Cardiac fibroblast (primary cell): ENCODE measurements around the gene SGTA.

Source experiments
- DNase-seq, 2 donors: peaks; one replicate each; pipeline versions ENCODE4 v3.0.0 to v3.0.0-alpha.2; 2010; ENCODE audit warnings: low read depth in 2 of 2
- H3K4me3 ChIP-seq, 2 donors: replicated peaks in 1 of 2; 1 replicate in 1 of 2; 2 replicates in 1 of 2; pipeline ENCODE4 v1.5.1; 2011; ENCODE audit warnings: low read depth in 2 of 2, low read length in 2 of 2, mild to moderate bottlenecking in 2 of 2, moderate library complexity in 1 of 2
- CTCF ChIP-seq: IDR thresholded peaks from one replicate; pipeline ENCODE4 v1.5.1; 2011; ENCODE audit warnings: low read depth, mild to moderate bottlenecking, low read length, inconsistent platforms

Gene SGTA

DNA sequence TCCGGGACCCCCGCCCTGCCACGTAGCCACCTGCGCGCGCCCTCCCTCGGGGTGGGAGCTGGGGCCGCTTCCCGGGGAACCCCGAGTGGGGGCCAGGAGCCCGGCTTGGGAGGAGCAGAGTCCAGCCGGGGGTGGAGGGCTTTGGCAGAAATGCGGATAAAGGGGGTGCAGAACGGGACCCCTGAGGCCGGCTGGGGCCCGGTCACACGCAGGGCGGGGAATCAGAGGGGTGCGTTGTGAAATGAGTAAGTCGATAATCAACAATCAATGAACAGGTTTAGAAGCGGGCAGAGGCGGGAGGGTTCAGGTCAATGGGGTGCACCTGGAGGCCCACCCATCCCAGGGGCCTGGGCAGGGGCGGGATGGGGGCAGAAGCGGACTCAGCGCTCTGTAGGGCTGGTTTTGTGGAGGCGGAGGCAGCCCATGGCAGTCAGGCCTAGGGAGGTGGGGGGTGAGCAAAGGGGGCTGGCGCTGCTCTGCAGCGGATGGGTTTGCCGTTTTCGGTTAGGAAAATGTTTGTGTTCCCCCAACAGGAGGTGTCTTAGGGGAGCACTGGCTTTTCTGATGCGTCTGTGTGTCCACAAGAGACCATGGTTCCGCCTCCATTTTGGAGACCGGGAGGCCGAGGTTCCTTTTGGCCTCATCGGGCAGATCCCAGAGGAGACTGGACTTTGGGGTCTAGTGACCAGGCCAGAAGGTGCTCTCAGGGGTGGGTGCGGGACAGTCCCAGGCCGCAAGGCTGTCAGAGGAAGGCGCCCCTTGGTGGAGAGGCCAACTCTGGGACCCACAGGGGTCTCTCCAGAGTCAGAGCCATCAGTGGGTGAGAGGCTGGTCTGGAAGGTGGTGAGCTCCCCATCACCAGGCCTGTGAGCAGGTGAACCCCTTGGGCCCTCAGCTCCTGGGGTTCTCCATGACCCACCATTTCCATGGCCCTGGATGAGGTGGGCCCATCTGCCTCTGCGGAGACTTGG lies 61.2 kb downstream of the SGTA start:
- no peak for DNase-seq
- no peak for TF ChIP-seq CTCF
- peak overlapping the region in 1 of 2 donors; percentile 31 for H3K4me3 ChIP-seq

- DNase-seq, result no peak
- peak within 1 kb of the TSS in 1 of 2 donors; percentile 46 for H3K4me3 ChIP-seq
- no peak for TF ChIP-seq CTCF
These were observed 62.1 kb downstream of the SGTA start, which contains the start of gene DIRAS1 for GRCh38 chr19:2720777-2721569. DIRAS1 (minus strand) TSS chr19:2721372; CDS start chr19:2717806, 3,566 bp downstream.

DNA sequence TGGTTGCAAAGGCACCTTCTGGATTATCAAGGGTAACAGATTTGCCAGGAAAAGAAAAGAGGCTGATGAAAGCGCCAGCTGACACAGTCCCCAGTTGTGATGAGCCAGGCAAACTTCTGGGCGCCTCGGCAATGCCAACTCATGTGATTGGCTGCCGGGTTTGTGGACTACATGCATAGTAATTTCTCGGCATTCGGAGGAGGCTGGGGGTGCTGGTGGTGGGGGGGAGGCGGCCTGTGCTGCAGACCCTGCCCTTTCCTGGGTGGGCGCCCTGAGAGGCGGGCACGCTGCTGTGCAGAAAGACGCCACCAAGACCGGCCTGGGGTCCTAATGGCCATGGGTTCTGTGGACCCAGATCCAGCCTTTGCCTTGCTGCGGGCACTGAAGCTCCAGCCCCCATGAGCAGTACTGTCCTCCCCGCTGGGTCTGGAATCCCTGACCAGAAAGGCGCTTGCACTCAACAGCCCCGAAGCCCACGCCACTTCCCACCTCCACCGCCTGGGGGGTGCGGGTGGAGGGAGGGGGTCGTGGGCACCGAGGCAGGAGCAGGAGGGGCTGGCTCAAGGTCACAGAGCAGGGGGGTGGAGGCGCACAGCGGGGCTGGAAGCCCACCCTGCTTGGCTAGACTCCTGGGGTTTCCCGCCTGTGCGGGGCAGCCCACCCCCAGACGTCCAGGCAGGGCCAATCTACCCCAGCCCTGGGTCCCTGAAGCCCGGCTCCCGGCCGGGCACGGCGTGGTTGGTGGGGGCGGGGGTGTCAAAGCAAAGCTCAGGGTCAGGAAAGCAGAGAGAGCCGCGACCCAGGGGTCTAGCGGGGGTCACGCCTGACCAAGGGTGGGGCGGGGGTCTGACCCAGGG lies 62.9 kb downstream of the SGTA start:
- H3K4me3 ChIP-seq, result peak overlapping the region in 1 of 2 donors; percentile 46
- no peak for TF ChIP-seq CTCF
- DNase-seq, result peak; percentile 28 to 29

DNA sequence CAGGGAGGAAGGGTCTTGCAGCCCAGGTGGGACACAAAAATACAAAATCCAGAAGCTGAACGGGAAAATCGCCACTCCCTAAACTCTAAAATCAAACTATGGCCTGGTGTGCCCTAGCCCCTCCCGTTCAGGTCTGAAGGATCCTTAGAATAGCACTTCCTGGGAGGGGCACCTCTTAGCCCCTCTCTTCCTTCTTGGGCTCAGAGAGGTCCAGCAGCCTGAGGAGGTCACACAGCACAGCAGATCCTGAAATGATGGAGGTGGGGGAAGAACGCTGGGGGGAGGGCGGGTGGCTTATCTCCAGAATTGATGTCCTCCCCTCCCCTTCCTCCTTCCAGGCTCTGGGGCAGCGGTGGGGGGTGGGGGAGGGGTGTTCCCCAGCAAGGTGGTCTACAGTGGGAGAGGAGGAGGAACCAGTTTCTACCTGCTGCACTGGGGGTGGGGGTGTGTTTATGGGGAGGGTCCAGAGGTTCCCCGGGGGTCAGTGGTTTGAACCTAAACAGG lies 63.8 kb downstream of the SGTA start:
- H3K4me3 ChIP-seq, result no peak overlapping the region
- no peak for DNase-seq
- no peak for TF ChIP-seq CTCF

- no peak for TF ChIP-seq CTCF
- DNase-seq, result no peak
- no peak overlapping the region for H3K4me3 ChIP-seq
These were observed 65.2 kb downstream of the SGTA start for GRCh38 chr19:2717638-2718541.
